Fibroblast of lung (primary cell): ENCODE data around the gene LRRC53.

Experiments used
- EZH2 ChIP-seq: IDR thresholded peaks from 2 replicates; pipeline ENCODE4 v1.5.1; 2012; ENCODE audit warnings: low read length, control low read depth, mild to moderate bottlenecking; ENCODE audit errors: missing control alignments
- TF ChIP-seq, protein P1 (sequence below), 2 donors: IDR thresholded peaks in 1 of 2; conservative IDR thresholded peaks in 1 of 2; 1 replicate in 1 of 2; 2 replicates in 1 of 2; pipeline ENCODE4 v1.5.1; 2011 to 2012; ENCODE audit warnings: low read length in 2 of 2, control low read depth in 1 of 2, inconsistent platforms in 1 of 2, low read depth in 1 of 2, mild to moderate bottlenecking in 1 of 2

DNA sequence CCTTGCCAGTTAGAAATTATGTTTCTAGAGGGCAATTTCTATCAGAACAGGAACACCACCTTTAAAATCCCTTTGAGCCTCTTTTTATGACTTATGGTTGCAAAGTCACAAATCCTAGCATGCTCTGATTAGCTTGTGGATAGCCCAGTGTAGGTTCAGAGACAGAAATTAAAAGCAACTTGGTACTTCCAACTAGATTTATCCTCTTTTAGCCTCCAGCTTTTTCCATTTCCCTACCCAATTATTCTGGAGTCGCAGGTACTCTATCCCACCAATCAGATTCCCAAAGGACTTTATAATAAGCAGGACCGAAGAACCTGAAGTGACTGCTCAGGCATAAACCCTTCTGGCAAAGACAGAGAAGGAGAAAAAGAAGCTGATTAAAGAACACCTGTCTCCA, 33.4 kb upstream of the LRRC53 start:
- TF ChIP-seq, protein P1, sequence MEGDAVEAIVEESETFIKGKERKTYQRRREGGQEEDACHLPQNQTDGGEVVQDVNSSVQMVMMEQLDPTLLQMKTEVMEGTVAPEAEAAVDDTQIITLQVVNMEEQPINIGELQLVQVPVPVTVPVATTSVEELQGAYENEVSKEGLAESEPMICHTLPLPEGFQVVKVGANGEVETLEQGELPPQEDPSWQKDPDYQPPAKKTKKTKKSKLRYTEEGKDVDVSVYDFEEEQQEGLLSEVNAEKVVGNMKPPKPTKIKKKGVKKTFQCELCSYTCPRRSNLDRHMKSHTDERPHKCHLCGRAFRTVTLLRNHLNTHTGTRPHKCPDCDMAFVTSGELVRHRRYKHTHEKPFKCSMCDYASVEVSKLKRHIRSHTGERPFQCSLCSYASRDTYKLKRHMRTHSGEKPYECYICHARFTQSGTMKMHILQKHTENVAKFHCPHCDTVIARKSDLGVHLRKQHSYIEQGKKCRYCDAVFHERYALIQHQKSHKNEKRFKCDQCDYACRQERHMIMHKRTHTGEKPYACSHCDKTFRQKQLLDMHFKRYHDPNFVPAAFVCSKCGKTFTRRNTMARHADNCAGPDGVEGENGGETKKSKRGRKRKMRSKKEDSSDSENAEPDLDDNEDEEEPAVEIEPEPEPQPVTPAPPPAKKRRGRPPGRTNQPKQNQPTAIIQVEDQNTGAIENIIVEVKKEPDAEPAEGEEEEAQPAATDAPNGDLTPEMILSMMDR (conservative IDR thresholded peaks at IDR 0.05 in 1 of 2, IDR thresholded peaks at IDR 0.05 in 1 of 2; ENCODE audit: low read depth in 1 of 2, low read length in 2 of 2): no peak
- TF ChIP-seq EZH2: no peak
